GM20000 (cell line): Measurements from ENCODE around the gene OLFM3.

Source experiments
- DNase-seq: peaks from one replicate; pipeline ENCODE4 v3.0.0; 2012; ENCODE audit warnings: low spot score
- CTCF ChIP-seq: IDR thresholded peaks from 2 replicates; pipeline ENCODE4 v1.5.1; 2012; ENCODE audit warnings: mild to moderate bottlenecking, control low read depth; ENCODE audit errors: extremely low read depth, missing control alignments

The OLFM3 gene

DNA sequence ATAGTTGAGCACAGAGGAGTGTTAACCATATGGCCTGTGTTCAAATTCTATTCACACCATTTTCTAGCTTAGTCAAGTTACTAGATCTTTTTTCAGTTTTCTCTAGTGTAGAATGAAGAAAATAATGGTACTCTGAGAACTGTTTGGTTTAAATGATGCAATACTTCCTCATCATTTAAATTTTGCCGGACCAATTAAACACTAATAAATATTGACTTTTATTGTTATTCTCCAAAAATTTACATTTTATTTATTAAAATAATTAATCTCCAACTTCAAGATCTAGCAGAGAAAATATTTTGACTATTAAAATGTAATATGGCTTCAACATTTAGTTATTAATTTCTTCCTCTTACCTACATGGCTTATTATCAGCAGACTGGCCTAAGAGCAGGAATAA is 123.1 kb downstream of the OLFM3 start:
- no peak for DNase-seq

DNA sequence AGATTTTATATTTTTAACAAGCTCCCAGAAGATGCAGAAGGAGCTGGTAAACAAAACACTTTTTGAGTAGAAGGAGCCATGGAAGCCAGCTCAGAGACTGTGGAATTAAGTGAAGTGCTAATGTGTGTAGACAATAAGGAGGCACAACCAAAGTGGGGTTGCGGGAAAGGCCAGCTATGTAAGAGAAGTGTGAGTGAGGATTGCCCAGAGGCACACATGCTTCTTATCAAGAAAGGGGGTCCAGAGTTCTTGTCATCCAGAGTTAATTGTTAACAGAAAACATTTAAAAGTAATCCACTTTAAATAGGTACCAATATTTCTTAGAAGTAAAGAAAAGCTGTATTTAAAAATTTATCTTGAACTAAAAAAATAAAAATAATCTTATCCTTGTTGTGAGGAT is 136.8 kb downstream of the OLFM3 start:
- TF ChIP-seq CTCF: no peak
- DNase-seq: no peak

More for the DNA sequence above, 123.1 kb downstream of the OLFM3 start:
- TF ChIP-seq CTCF: no peak

- TF ChIP-seq CTCF: no peak
- DNase-seq: no peak
These were observed 142.5 kb downstream of the OLFM3 start for GRCh38 chr1:101854271-101854670.

GRCh38 chr1:101852936-101853335 is 143.8 kb downstream of the OLFM3 start:
- TF ChIP-seq CTCF: no peak

DNA sequence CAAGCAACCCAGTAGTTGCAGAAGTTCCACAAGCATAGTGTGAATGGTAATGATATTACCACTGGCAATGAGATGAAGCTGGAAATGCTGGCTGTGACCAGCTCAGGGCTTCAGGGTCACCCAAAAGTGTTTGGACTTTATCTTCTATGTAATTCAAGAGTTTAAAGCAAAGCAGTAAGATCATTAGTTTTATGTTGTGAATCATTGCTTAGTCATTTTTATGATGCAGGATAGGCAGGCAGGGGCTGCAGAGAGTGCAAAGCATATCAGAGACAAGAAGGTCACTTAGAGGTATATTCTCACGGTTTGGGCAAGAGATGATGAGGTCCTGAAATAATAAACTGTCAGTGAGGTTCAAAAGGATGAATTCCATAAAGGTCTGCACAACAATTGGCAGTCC is 147.4 kb downstream of the OLFM3 start:
- no peak for DNase-seq
- no peak for TF ChIP-seq CTCF

More at GRCh38 chr1:101852936-101853335, 143.8 kb downstream of the OLFM3 start:
- DNase-seq: no peak

- no peak for DNase-seq
- no peak for TF ChIP-seq CTCF
These were observed 149.1 kb downstream of the OLFM3 start for GRCh38 chr1:101847626-101848025.

DNA sequence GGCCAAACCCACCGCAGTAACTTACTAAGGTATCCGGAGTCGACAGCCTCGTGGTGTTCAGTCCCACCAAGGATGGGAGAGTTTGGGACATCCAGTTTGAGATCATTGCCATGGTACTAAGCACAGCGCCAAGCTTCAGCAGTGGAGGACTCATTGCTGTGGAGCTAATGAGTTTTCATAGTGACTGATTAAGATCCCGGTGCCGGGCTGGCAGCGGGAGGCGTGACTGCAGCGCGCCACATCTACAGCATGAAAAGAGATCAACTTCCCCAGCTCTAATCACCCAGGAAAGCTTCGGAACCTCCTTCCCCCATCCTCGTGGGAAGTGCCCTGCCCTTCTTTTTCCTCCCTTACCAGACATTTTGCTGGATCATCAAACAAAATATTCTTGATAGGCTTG is 149.9 kb downstream of the OLFM3 start:
- TF ChIP-seq CTCF: no peak
- DNase-seq: no peak
